ACC112 (cell line): ENCODE measurements around the gene USP48.

ENCODE experiments used
- H2AFZ ChIP-seq: fragments of 200-600 bp; sonication (generic); one replicate; pipeline ENCODE4 v1.6.0; 2017; ENCODE audit warnings: antibody characterized with exemption, low read length; ENCODE audit not compliant: unreplicated experiment
- H3K27ac ChIP-seq: fragments of 200-600 bp; sonication (generic); 2 replicates; pipeline ENCODE4 v1.5.1; 2014; ENCODE audit warnings: low read depth, mild to moderate bottlenecking, antibody characterized with exemption, low read length, moderate library complexity
- H3K27me3 ChIP-seq: fragments of 200-600 bp; sonication (generic); 2 replicates; pipeline ENCODE4 v1.6.1; 2014; ENCODE audit warnings: mild to moderate bottlenecking, antibody characterized with exemption, low read length, moderate library complexity, mixed read lengths; ENCODE audit not compliant: insufficient read depth
- H3K36me3 ChIP-seq: fragments of 200-600 bp; sonication (generic); 2 replicates; pipeline ENCODE4 v1.6.1; 2016; ENCODE audit warnings: mild to moderate bottlenecking, antibody characterized with exemption, low read length, moderate library complexity, mixed read lengths; ENCODE audit not compliant: insufficient read depth
- H3K4me1 ChIP-seq: fragments of 200-600 bp; sonication (generic); one replicate; pipeline ENCODE4 v1.6.1; 2016; ENCODE audit warnings: low read length, mixed read lengths; ENCODE audit not compliant: insufficient read depth, unreplicated experiment, control insufficient read depth
- H3K4me3 ChIP-seq: fragments of 200-600 bp; sonication (generic); 2 replicates; pipeline ENCODE4 v1.5.1; 2014; ENCODE audit warnings: mild to moderate bottlenecking, low read depth, low read length
- H3K79me2 ChIP-seq: fragments of 200-600 bp; sonication (generic); one replicate; pipeline ENCODE4 v1.6.0; 2016; ENCODE audit warnings: low read length; ENCODE audit not compliant: control insufficient read depth, unreplicated experiment, insufficient read depth

Gene USP48

DNA sequence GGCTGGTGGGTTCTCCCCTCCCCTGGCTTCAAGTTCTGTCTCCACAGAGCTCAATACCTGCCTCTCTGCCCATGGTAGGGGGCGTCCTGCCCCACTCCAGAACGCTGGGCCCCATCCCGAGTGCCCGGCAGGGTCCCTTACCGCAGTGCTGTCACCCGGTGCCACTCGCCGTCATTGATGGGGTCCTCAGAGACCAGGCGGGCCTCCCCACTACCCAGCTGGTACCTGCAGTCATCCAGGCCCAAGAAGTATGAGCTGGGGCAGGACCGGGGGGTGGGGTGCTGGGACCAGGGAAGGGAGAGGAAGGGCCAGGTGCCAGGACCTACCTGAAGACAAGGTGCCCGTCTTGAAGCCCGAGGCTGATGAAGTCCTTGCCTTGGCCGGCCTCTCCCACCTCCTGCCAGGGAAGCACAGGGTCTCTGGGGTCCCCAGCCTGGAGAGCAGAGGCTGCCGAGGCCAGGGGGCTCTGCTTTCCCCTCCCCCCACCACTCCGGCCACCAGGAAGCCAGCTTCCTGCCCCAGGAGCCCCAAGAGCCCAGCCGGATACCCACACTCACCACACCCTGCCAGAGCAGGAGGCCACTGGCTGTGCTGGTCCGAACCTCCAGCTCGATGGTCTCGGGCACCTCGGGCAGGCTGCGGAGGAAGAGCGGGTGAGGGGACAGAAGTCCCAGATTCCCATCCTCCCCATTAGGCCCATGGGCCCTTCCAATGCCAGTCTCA, 41.2 kb upstream of the USP48 start:
- Histone ChIP-seq H3K27me3 (no peaks in the 10 kb centered on the region), H3K4me3 (no peak overlapping the region), H3K4me1 (no peaks in the 10 kb centered on the region), H3K27ac (no peak overlapping the region), H2AFZ (no peak overlapping the region), H3K36me3 (peaks cover 24% of the 10 kb centered on the region), H3K79me2 (no peaks in the 10 kb centered on the region)

DNA sequence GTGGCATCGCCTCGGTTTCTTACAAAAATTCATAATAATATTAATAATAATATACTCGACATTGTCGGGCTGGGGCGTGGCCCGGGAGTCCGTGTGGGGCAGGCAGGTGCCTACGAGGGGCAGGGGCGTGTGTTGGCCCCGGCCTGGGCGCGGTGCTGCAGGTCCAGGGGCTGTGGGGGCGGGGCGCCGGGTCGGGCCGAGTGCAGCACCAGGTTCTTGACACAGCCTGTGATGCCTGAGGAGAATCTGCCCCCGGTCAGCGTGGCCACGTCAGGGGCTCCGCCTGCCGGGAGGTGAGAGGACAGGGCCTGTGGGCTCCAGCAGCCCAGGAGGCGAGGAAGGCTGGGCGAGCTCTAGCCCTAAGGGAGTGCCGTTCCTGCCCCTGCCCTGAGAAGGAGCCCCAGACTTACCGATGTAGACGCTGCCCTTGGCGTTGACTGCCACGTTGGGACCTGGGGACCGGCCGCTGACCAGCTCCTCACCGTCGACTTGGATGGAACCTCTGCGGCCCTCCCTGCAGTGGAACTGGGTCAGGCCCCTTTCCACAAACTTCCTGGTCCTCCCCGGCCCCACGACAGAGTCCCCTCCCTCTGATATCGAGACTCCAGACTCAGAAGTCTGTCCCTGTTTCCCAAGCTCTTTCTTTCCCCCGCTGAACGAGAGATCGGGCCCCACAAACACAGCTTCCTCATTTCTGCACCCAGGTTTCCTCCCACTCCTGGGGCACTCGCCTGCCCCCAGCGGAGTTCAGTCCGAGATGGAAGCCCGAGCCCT, 40.4 kb upstream of the USP48 start:
- Histone ChIP-seq H3K4me1 (no peaks in the 10 kb centered on the region), H3K79me2 (no peaks in the 10 kb centered on the region), H3K27ac (no peak overlapping the region), H3K4me3 (no peak overlapping the region), H3K27me3 (no peaks in the 10 kb centered on the region), H2AFZ (no peak overlapping the region), H3K36me3 (peaks cover 27% of the 10 kb centered on the region)

DNA sequence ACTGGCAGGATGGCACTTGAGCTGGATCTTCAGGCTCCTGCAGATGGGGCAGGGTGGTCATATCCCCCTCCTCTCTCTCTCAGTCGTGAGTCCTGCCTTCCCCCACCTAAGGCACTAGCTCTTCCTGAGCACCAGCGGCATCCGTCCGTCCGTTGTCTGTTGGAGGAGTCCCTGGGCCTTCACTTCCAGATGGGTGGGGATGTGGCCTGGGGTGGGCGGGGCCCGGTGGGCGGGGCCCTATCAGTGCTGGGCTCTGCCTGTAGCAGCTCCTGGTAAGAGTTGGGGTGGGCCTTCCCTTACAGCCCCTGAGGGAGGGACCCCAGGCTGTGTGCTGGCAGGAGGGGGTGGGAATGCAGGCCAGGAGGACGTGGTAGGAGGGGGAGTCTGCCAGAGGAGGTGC, 39.4 kb upstream of the USP48 start:
- peaks cover under 1% of the 10 kb centered on the region for H3K4me1 ChIP-seq
- no peak overlapping the region for H2AFZ ChIP-seq
- no peaks in the 10 kb centered on the region for H3K79me2 ChIP-seq
- H3K27me3 ChIP-seq = no peaks in the 10 kb centered on the region
- peaks cover 23% of the 10 kb centered on the region for H3K36me3 ChIP-seq
- no peak overlapping the region for H3K4me3 ChIP-seq
- no peak overlapping the region for H3K27ac ChIP-seq

- Histone ChIP-seq H3K4me3 (no peak overlapping the region), H3K4me1 (peaks cover 9% of the 10 kb centered on the region), H3K27me3 (no peaks in the 10 kb centered on the region), H3K27ac (no peak overlapping the region), H3K79me2 (no peaks in the 10 kb centered on the region), H3K36me3 (peaks cover 21% of the 10 kb centered on the region), H2AFZ (no peak overlapping the region)
Measured at GRCh38 chr1:21821385-21822019, 38.6 kb upstream of the USP48 start.

GRCh38 chr1:21820597-21821232, 37.8 kb upstream of the USP48 start:
- Histone ChIP-seq H3K4me1 (peaks cover 9% of the 10 kb centered on the region), H3K79me2 (no peaks in the 10 kb centered on the region), H3K4me3 (no peak overlapping the region), H3K36me3 (peaks cover 21% of the 10 kb centered on the region), H2AFZ (no peak overlapping the region), H3K27me3 (no peaks in the 10 kb centered on the region), H3K27ac (no peak overlapping the region)

DNA sequence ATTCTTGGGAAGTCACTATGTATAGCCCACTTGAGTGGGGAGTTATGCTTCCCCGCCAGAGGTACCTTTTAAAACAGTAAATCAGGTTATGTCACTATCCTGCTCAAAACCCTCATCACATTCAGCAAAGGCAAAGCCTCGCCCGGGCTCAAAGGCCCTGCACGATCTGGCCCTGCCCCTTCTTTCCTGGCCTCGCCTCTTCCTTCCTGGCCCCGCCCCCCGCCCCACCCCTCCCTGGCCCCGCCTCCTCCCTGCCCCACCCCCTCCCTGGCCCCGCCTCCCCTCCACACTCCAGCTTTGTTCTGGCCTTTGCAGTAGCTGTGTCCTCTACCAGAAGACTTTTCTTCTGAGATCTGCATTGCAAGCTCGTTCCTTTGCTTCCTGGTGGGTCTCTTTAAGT, 35.7 kb upstream of the USP48 start:
- Histone ChIP-seq H3K4me3 (no peak overlapping the region), H3K27ac (no peak overlapping the region), H3K27me3 (no peaks in the 10 kb centered on the region), H3K79me2 (no peaks in the 10 kb centered on the region), H2AFZ (no peak overlapping the region), H3K36me3 (peaks cover 16% of the 10 kb centered on the region), H3K4me1 (peaks cover 9% of the 10 kb centered on the region)

DNA sequence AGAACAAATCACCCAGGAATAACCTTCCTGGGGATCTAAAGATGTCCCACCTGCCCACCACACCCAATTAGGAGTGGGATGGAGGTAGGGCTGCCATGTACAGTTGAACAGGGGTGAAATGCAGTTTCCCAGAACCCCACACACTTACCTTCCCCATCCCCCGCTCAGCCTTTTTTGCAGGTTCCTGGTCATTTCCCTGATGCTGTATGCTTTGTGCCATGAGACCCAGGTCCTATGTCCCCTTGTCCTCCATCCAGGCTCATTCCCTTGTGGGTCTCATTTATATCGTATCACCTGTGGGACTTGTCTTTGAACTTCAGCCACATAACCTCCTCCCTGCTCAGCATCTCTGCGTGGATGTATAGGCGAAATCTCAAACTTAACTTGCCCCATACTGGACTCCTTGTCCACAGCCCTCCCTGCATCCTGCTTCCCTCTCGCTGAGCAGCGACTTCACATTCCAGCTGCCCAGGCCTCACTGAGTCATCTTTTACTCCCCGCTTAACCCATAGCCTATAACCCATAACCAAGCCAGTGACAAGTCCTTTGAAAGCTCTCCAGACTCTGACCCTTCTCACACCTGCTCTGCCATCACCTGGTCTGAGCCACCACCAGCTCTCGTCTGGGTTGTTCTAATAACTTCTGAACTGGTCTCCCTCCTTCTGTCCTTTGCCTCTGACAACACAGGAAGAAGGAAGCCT, 33.8 kb upstream of the USP48 start:
- Histone ChIP-seq H3K36me3 (peaks cover 16% of the 10 kb centered on the region), H3K27me3 (no peaks in the 10 kb centered on the region), H3K79me2 (no peaks in the 10 kb centered on the region), H3K4me3 (no peak overlapping the region), H2AFZ (no peak overlapping the region), H3K4me1 (peaks cover 13% of the 10 kb centered on the region), H3K27ac (no peak overlapping the region)

GRCh38 chr1:21815724-21816321, 32.9 kb upstream of the USP48 start:
- H3K36me3 ChIP-seq = peaks cover 10% of the 10 kb centered on the region
- peaks cover 14% of the 10 kb centered on the region for H3K4me1 ChIP-seq
- no peaks in the 10 kb centered on the region for H3K27me3 ChIP-seq
- no peak overlapping the region for H2AFZ ChIP-seq
- H3K27ac ChIP-seq = no peak overlapping the region
- H3K79me2 ChIP-seq = no peaks in the 10 kb centered on the region
- no peak overlapping the region for H3K4me3 ChIP-seq

GRCh38 chr1:21814981-21815582, 32.1 kb upstream of the USP48 start:
- H3K36me3 ChIP-seq = peaks cover 5% of the 10 kb centered on the region; the same call in 1 of the 2 replicates
- H3K27me3 ChIP-seq = no peaks in the 10 kb centered on the region
- no peak overlapping the region for H3K4me3 ChIP-seq
- H3K4me1 ChIP-seq = peaks cover 14% of the 10 kb centered on the region
- no peak overlapping the region for H3K27ac ChIP-seq
- no peak overlapping the region for H2AFZ ChIP-seq
- H3K79me2 ChIP-seq = no peaks in the 10 kb centered on the region
